ENCODE measurements around the gene KLHL15. TPM values are rescaled to one million over a fixed set of nuclear protein-coding genes. Genes with fewer than 3 reads are reported as not detected.

KLHL15 gene
- polyA plus RNA-seq, 1 of the 3 experiments (the other 2 are of a cell fraction) = 2.4 TPM

DNA sequence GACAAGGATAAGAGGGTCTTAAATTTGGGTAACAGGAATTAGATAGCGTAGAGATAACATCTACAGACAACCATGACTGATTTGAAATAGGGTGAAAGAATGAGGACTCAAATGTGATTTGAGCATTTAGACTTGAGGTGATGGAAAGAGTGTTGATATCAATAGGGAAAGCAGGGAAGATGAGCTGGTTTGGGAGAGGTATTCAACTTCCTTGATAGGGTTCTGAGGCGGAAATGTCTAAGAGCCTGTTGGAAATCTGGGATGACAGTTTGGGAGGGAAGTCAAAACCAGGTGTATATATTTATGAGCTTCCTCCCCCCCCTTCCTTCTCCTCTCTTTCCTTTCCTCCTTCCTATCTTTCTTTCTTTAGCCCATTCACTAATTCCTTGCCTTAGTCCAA lies 36.5 kb downstream of the KLHL15 start:
- H3K4me3 ChIP-seq (ENCODE audit: low read depth in 2 of 2, low read length in 1 of 2) = no peak overlapping the region
- POLR2A ChIA-PET = no interaction called here
- H3K4me1 ChIP-seq (ENCODE audit: control insufficient read depth in 1 of 2, insufficient read depth in 2 of 2, low read depth in 1 of 2, low read length in 1 of 2) = no peaks in the 10 kb centered on the region
- no peaks in the 10 kb centered on the region for H3K9me3 ChIP-seq
- 51% methylated on average over 2 of the region's 2 CpGs for WGBS (ENCODE audit: low lambda C conversion rate)
- CTCF ChIA-PET = no interaction called here
- H3K27ac ChIP-seq (ENCODE audit: low read depth in 2 of 2, low read length in 1 of 2) = no peak overlapping the region
- H2AFZ ChIP-seq (ENCODE audit: low read depth) = no peak overlapping the region
- no peaks in the 10 kb centered on the region for H3F3A ChIP-seq (replicated peaks; ENCODE audit: insufficient read depth)
- no peak overlapping the region for H3K4me2 ChIP-seq
- no peaks in the 10 kb centered on the region for H3K27me3 ChIP-seq (ENCODE audit: insufficient read depth)
- H3K36me3 ChIP-seq (replicated peaks in 1 of 2; ENCODE audit: control insufficient read depth in 1 of 2, insufficient read depth in 2 of 2, low read length in 1 of 2) = peaks cover 10 to 17% of the 10 kb centered on the region in 2 experiments
- H3K9me2 ChIP-seq = no peaks in the 10 kb centered on the region
- DNase-seq = no peak
- H3K79me2 ChIP-seq (ENCODE audit: insufficient read depth) = peaks cover 13% of the 10 kb centered on the region
- no peaks in the 10 kb centered on the region; the same call in 1 of the 2 replicates for H4K20me1 ChIP-seq (ENCODE audit: insufficient read depth)
- no peak overlapping the region for H3K9ac ChIP-seq
- no peak for TF ChIP-seq MXI1 (IDR thresholded peaks at IDR 0.05; ENCODE audit: low read depth, low read length)
- TF ChIP-seq RCOR1 (IDR thresholded peaks at IDR 0.05; ENCODE audit: low read length) = no peak
- no peak for TF ChIP-seq RXRA (IDR thresholded peaks at IDR 0.05; ENCODE audit: borderline replicate concordance, low read depth)
- TF ChIP-seq EZH2phosphoT487 (IDR thresholded peaks at IDR 0.05; ENCODE audit: borderline replicate concordance, low read depth) = no peak
- TF ChIP-seq, protein P1, sequence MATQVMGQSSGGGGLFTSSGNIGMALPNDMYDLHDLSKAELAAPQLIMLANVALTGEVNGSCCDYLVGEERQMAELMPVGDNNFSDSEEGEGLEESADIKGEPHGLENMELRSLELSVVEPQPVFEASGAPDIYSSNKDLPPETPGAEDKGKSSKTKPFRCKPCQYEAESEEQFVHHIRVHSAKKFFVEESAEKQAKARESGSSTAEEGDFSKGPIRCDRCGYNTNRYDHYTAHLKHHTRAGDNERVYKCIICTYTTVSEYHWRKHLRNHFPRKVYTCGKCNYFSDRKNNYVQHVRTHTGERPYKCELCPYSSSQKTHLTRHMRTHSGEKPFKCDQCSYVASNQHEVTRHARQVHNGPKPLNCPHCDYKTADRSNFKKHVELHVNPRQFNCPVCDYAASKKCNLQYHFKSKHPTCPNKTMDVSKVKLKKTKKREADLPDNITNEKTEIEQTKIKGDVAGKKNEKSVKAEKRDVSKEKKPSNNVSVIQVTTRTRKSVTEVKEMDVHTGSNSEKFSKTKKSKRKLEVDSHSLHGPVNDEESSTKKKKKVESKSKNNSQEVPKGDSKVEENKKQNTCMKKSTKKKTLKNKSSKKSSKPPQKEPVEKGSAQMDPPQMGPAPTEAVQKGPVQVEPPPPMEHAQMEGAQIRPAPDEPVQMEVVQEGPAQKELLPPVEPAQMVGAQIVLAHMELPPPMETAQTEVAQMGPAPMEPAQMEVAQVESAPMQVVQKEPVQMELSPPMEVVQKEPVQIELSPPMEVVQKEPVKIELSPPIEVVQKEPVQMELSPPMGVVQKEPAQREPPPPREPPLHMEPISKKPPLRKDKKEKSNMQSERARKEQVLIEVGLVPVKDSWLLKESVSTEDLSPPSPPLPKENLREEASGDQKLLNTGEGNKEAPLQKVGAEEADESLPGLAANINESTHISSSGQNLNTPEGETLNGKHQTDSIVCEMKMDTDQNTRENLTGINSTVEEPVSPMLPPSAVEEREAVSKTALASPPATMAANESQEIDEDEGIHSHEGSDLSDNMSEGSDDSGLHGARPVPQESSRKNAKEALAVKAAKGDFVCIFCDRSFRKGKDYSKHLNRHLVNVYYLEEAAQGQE (IDR thresholded peaks at IDR 0.05; ENCODE audit: low read depth, low read length) = no peak
- no peak for TF ChIP-seq ELF1 (IDR thresholded peaks at IDR 0.05)
- no peak for TF ChIP-seq TEAD4 (IDR thresholded peaks at IDR 0.05; ENCODE audit: borderline replicate concordance, insufficient read depth)
- TF ChIP-seq, protein P2, sequence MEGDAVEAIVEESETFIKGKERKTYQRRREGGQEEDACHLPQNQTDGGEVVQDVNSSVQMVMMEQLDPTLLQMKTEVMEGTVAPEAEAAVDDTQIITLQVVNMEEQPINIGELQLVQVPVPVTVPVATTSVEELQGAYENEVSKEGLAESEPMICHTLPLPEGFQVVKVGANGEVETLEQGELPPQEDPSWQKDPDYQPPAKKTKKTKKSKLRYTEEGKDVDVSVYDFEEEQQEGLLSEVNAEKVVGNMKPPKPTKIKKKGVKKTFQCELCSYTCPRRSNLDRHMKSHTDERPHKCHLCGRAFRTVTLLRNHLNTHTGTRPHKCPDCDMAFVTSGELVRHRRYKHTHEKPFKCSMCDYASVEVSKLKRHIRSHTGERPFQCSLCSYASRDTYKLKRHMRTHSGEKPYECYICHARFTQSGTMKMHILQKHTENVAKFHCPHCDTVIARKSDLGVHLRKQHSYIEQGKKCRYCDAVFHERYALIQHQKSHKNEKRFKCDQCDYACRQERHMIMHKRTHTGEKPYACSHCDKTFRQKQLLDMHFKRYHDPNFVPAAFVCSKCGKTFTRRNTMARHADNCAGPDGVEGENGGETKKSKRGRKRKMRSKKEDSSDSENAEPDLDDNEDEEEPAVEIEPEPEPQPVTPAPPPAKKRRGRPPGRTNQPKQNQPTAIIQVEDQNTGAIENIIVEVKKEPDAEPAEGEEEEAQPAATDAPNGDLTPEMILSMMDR (IDR thresholded peaks at IDR 0.05) = no peak
- TF ChIP-seq FOSL2 (IDR thresholded peaks at IDR 0.05; ENCODE audit: borderline replicate concordance, low read depth) = no peak
- TF ChIP-seq NRF1 (IDR thresholded peaks at IDR 0.05; ENCODE audit: low read depth, low read length) = no peak
- TF ChIP-seq JUND (IDR thresholded peaks at IDR 0.05) = no peak
- TF ChIP-seq SMC3 (IDR thresholded peaks at IDR 0.05; ENCODE audit: low read depth, low read length) = no peak
- TF ChIP-seq GABPA (IDR thresholded peaks at IDR 0.05; ENCODE audit: low read depth) = no peak
- TF ChIP-seq FOXJ3 (CRISPR knock-in tag; IDR thresholded peaks at IDR 0.05) = no peak
- TF ChIP-seq YY1 (IDR thresholded peaks at IDR 0.05; ENCODE audit: low read depth) = no peak
- no peak for TF ChIP-seq FOXM1 (IDR thresholded peaks at IDR 0.05; ENCODE audit: low read depth)
- no peak for TF ChIP-seq RAD21 (IDR thresholded peaks at IDR 0.05; ENCODE audit: low read length)
- TF ChIP-seq, protein P3, sequence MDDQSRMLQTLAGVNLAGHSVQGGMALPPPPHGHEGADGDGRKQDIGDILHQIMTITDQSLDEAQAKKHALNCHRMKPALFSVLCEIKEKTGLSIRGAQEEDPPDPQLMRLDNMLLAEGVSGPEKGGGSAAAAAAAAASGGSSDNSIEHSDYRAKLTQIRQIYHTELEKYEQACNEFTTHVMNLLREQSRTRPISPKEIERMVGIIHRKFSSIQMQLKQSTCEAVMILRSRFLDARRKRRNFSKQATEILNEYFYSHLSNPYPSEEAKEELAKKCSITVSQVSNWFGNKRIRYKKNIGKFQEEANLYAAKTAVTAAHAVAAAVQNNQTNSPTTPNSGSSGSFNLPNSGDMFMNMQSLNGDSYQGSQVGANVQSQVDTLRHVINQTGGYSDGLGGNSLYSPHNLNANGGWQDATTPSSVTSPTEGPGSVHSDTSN (IDR thresholded peaks at IDR 0.05) = no peak
- TF ChIP-seq GATA2 (CRISPR knock-in tag; IDR thresholded peaks at IDR 0.05) = no peak
- no peak for TF ChIP-seq SIN3A (IDR thresholded peaks at IDR 0.05; ENCODE audit: borderline replicate concordance, low read depth, low read length)
